Measurements from ENCODE around the gene GP1BA.

GRCh38 chr17:4948166-4948930 is 16.3 kb downstream of the GP1BA start, which contains the start of gene PFN1:
- no peak for TF ChIP-seq ZNF207 (IDR thresholded peaks at IDR 0.05; ENCODE audit: borderline replicate concordance)
- TF ChIP-seq TAF1 (IDR thresholded peaks at IDR 0.05; ENCODE audit: borderline replicate concordance, low read depth, low read length) = peak; percentile 89
- TF ChIP-seq, protein P1, sequence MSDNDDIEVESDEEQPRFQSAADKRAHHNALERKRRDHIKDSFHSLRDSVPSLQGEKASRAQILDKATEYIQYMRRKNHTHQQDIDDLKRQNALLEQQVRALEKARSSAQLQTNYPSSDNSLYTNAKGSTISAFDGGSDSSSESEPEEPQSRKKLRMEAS (IDR thresholded peaks at IDR 0.05; ENCODE audit: low read depth, low read length) = no peak; the same call in 1 of the 2 replicates
- TF ChIP-seq, protein P2, sequence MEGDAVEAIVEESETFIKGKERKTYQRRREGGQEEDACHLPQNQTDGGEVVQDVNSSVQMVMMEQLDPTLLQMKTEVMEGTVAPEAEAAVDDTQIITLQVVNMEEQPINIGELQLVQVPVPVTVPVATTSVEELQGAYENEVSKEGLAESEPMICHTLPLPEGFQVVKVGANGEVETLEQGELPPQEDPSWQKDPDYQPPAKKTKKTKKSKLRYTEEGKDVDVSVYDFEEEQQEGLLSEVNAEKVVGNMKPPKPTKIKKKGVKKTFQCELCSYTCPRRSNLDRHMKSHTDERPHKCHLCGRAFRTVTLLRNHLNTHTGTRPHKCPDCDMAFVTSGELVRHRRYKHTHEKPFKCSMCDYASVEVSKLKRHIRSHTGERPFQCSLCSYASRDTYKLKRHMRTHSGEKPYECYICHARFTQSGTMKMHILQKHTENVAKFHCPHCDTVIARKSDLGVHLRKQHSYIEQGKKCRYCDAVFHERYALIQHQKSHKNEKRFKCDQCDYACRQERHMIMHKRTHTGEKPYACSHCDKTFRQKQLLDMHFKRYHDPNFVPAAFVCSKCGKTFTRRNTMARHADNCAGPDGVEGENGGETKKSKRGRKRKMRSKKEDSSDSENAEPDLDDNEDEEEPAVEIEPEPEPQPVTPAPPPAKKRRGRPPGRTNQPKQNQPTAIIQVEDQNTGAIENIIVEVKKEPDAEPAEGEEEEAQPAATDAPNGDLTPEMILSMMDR (IDR thresholded peaks at IDR 0.05 in 2 of 3, conservative IDR thresholded peaks at IDR 0.05 in 1 of 3; ENCODE audit: control insufficient read depth in 2 of 3, extremely low read depth in 1 of 3, insufficient read depth in 1 of 3, low read depth in 3 of 3, low read length in 3 of 3) = no peak
- peak; percentile 37 for TF ChIP-seq RELA (IDR thresholded peaks at IDR 0.05; ENCODE audit: borderline replicate concordance, partially characterized antibody)
- TF ChIP-seq ZNF274 (IDR thresholded peaks at IDR 0.05; ENCODE audit: insufficient read depth, insufficient read length) = no peak
- TF ChIP-seq RFX5 (IDR thresholded peaks at IDR 0.05; ENCODE audit: low read depth, low read length) = 0 out of 2 replicates have a peak, but pooled peaks have one; percentile 27
- TF ChIP-seq EZH2 (IDR thresholded peaks at IDR 0.05; ENCODE audit: borderline replicate concordance, control insufficient read depth, low read depth, low read length) = no peak
- no peak for TF ChIP-seq KAT2A (conservative IDR thresholded peaks at IDR 0.05; ENCODE audit: control insufficient read depth, low read depth, low read length)
